ENCODE data around the gene DNAJC5G.
A peak's percentile ranks its signal among the peaks of the same experiment; 100 is the strongest.

The DNAJC5G gene

DNA sequence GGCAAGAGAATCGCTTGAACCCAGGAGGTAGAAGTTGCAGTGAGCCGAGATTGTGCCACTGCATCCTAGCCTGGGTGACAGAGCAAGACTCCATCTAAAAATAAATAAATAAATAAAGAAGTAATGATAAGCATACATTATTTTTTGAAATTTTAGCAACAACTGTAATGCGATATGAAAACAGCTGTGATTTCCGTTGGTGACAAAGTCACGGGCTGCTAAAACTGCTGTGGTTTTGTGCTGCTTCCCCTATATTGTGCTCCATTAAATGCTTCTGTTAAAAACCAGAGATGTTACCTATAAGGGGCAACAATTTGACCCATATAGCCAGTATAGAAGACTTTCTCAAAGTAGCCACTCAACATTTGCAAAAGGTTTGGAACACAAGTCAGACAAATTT lies 15.3 kb downstream of the DNAJC5G start:
- POLR2A ChIA-PET = no interaction called here

DNA sequence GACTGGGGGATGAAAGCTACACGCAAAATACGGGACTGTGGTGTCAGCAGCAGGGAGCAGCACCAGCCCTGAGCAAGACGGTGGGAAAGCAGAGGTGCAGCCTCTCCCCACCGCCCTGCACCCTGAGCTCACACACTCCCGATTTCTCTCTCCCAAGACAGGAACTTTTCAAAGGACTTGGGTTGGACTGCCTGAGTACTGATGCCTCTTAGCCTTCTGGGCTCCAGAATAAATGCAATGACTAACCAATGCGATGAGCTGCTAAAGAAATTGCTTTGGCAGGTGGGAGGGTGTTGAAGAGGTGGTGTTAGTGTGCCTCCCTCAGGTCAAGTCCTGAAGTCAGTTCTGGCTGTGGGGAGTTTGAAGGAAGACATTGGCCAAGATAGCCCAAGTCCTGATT lies 16.6 kb downstream of the DNAJC5G start:
- ChIA-PET CTCF (interaction anchor here (0.6 to 17.4 kb wide), 14 partner anchors 10 to 331 kb away, joined by 3 to 211 read pairs (median 4); partner anchors contain the start of genes KHK and TRIM54), POLR2A (no interaction called here)
- Histone ChIP-seq H3K9me3 (ENCODE audit: control insufficient read depth, insufficient read depth, low read depth, low read length) (no peaks in the 10 kb centered on the region), H3K27ac (ENCODE audit: extremely low read depth, low read depth, low read length) (no peak overlapping the region), H3K36me3 (ENCODE audit: control insufficient read depth in 2 of 2, insufficient read depth in 1 of 2, low read length in 2 of 2) (no peaks in the 10 kb centered on the region), H3K4me1 (ENCODE audit: control insufficient read depth, insufficient read depth, low read length) (peaks cover 13% of the 10 kb centered on the region), H3K4me3 (ENCODE audit: low read depth, low read length) (no peak overlapping the region)
- no peak for TF ChIP-seq ZXDB (tag by site-specific recombination; IDR thresholded peaks at IDR 0.05)
- TF ChIP-seq ZNF157 (tag by site-specific recombination; IDR thresholded peaks at IDR 0.05) = no peak
- TF ChIP-seq ZBTB17 (tag by site-specific recombination; IDR thresholded peaks at IDR 0.05) = peak; percentile 76
- TF ChIP-seq, protein P1, sequence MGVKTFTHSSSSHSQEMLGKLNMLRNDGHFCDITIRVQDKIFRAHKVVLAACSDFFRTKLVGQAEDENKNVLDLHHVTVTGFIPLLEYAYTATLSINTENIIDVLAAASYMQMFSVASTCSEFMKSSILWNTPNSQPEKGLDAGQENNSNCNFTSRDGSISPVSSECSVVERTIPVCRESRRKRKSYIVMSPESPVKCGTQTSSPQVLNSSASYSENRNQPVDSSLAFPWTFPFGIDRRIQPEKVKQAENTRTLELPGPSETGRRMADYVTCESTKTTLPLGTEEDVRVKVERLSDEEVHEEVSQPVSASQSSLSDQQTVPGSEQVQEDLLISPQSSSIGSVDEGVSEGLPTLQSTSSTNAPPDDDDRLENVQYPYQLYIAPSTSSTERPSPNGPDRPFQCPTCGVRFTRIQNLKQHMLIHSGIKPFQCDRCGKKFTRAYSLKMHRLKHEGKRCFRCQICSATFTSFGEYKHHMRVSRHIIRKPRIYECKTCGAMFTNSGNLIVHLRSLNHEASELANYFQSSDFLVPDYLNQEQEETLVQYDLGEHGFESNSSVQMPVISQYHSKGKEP (tag by site-specific recombination; IDR thresholded peaks at IDR 0.05) = no peak
- peak; percentile 55; the same call in 1 of the 2 replicates for TF ChIP-seq EGR2 (tag by site-specific recombination; IDR thresholded peaks at IDR 0.05; ENCODE audit: low read depth)
- TF ChIP-seq ZNF600 (tag by site-specific recombination; IDR thresholded peaks at IDR 0.05) = peak; percentile 44; the same call in 1 of the 2 replicates
- TF ChIP-seq ZNF791 (tag by site-specific recombination; IDR thresholded peaks at IDR 0.05) = no peak
- no peak for TF ChIP-seq IKZF3 (tag by site-specific recombination; IDR thresholded peaks at IDR 0.05)
- 0 out of 2 replicates have a peak, but pooled peaks have one; percentile 16 for TF ChIP-seq TRIM28 (IDR thresholded peaks at IDR 0.05; ENCODE audit: borderline replicate concordance, low read length)
- peak; percentile 44 for TF ChIP-seq ZNF654 (tag by site-specific recombination; IDR thresholded peaks at IDR 0.05; ENCODE audit: low read depth)
- TF ChIP-seq ZNF433 (tag by site-specific recombination; IDR thresholded peaks at IDR 0.05; ENCODE audit: low read depth) = no peak
- no peak for TF ChIP-seq ZNF239 (tag by site-specific recombination; IDR thresholded peaks at IDR 0.05)
- TF ChIP-seq ZFHX2 (tag by site-specific recombination; conservative IDR thresholded peaks at IDR 0.05) = peak; percentile 54

More for the DNA sequence above, 15.3 kb downstream of the DNAJC5G start:
- Histone ChIP-seq H3K36me3 (ENCODE audit: control insufficient read depth in 2 of 2, insufficient read depth in 1 of 2, low read length in 2 of 2) (no peaks in the 10 kb centered on the region), H3K27ac (ENCODE audit: extremely low read depth, low read depth, low read length) (no peak overlapping the region), H3K9me3 (ENCODE audit: control insufficient read depth, insufficient read depth, low read depth, low read length) (no peaks in the 10 kb centered on the region), H3K4me1 (ENCODE audit: control insufficient read depth, insufficient read depth, low read length) (peaks cover 13% of the 10 kb centered on the region), H3K4me3 (ENCODE audit: low read depth, low read length) (no peak overlapping the region)
- CTCF ChIA-PET = interaction anchor here (1.1 to 17.4 kb wide), 4 partner anchors 8 to 40 kb away, joined by 3 to 211 read pairs (median 36); partner anchors contain the start of gene TRIM54
- TF ChIP-seq, protein P2, sequence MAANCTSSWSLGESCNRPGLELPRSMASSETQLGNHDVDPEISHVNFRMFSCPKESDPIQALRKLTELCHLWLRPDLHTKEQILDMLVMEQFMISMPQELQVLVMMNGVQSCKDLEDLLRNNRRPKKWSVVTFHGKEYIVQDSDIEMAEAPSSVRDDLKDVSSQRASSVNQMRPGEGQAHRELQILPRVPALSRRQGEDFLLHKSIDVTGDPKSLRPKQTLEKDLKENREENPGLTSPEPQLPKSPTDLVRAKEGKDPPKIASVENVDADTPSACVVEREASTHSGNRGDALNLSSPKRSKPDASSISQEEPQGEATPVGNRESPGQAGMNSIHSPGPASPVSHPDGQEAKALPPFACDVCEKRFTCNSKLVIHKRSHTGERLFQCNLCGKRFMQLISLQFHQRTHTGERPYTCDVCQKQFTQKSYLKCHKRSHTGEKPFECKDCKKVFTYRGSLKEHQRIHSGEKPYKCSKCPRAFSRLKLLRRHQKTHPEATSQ (tag by site-specific recombination; IDR thresholded peaks at IDR 0.05) = no peak
- no peak for TF ChIP-seq MEIS1 (CRISPR knock-in tag; IDR thresholded peaks at IDR 0.05; ENCODE audit: borderline replicate concordance)

DNA sequence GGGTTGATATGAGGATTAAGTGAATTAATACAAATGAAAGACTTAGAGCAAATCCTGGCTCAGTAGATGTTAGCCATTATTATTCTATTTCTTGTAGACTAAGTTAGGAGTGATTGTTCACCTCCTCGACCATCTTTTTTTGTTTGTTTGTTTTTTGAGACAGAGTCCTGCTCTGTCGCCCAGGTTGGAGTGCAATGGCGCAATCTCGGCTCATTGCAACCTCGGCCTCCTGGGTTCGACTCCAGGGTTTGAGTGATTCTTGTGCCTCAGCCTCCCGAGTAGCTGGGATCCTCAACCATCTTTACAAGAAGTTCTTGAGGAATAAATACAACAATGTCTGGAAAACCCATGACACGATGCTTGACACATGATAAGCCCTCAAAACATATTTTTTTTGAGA lies 19.7 kb downstream of the DNAJC5G start:
- no peaks in the 10 kb centered on the region for H3K36me3 ChIP-seq (ENCODE audit: control insufficient read depth in 2 of 2, insufficient read depth in 1 of 2, low read length in 2 of 2)
- POLR2A ChIA-PET = no interaction called here
- H3K4me1 ChIP-seq (ENCODE audit: control insufficient read depth, insufficient read depth, low read length) = peaks cover 13% of the 10 kb centered on the region
- no peak for TF ChIP-seq ZNF350 (tag by site-specific recombination; IDR thresholded peaks at IDR 0.05)
- TF ChIP-seq, protein P3, sequence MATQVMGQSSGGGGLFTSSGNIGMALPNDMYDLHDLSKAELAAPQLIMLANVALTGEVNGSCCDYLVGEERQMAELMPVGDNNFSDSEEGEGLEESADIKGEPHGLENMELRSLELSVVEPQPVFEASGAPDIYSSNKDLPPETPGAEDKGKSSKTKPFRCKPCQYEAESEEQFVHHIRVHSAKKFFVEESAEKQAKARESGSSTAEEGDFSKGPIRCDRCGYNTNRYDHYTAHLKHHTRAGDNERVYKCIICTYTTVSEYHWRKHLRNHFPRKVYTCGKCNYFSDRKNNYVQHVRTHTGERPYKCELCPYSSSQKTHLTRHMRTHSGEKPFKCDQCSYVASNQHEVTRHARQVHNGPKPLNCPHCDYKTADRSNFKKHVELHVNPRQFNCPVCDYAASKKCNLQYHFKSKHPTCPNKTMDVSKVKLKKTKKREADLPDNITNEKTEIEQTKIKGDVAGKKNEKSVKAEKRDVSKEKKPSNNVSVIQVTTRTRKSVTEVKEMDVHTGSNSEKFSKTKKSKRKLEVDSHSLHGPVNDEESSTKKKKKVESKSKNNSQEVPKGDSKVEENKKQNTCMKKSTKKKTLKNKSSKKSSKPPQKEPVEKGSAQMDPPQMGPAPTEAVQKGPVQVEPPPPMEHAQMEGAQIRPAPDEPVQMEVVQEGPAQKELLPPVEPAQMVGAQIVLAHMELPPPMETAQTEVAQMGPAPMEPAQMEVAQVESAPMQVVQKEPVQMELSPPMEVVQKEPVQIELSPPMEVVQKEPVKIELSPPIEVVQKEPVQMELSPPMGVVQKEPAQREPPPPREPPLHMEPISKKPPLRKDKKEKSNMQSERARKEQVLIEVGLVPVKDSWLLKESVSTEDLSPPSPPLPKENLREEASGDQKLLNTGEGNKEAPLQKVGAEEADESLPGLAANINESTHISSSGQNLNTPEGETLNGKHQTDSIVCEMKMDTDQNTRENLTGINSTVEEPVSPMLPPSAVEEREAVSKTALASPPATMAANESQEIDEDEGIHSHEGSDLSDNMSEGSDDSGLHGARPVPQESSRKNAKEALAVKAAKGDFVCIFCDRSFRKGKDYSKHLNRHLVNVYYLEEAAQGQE (tag by site-specific recombination; IDR thresholded peaks at IDR 0.05) = no peak
- no peak for TF ChIP-seq ZBTB17 (tag by site-specific recombination; IDR thresholded peaks at IDR 0.05)
- TF ChIP-seq, protein P2 (tag by site-specific recombination; IDR thresholded peaks at IDR 0.05) = no peak
- TF ChIP-seq, protein P4, sequence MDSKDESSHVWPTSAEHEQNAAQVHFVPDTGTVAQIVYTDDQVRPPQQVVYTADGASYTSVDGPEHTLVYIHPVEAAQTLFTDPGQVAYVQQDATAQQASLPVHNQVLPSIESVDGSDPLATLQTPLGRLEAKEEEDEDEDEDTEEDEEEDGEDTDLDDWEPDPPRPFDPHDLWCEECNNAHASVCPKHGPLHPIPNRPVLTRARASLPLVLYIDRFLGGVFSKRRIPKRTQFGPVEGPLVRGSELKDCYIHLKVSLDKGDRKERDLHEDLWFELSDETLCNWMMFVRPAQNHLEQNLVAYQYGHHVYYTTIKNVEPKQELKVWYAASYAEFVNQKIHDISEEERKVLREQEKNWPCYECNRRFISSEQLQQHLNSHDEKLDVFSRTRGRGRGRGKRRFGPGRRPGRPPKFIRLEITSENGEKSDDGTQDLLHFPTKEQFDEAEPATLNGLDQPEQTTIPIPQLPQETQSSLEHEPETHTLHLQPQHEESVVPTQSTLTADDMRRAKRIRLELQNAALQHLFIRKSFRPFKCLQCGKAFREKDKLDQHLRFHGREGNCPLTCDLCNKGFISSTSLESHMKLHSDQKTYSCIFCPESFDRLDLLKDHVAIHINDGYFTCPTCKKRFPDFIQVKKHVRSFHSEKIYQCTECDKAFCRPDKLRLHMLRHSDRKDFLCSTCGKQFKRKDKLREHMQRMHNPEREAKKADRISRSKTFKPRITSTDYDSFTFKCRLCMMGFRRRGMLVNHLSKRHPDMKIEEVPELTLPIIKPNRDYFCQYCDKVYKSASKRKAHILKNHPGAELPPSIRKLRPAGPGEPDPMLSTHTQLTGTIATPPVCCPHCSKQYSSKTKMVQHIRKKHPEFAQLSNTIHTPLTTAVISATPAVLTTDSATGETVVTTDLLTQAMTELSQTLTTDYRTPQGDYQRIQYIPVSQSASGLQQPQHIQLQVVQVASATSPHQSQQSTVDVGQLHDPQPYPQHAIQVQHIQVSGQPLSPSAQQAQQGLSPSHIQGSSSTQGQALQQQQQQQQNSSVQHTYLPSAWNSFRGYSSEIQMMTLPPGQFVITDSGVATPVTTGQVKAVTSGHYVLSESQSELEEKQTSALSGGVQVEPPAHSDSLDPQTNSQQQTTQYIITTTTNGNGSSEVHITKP (tag by site-specific recombination; IDR thresholded peaks at IDR 0.05) = no peak
- no peak overlapping the region for H3K27ac ChIP-seq (ENCODE audit: extremely low read depth, low read depth, low read length)
- H3K4me3 ChIP-seq (ENCODE audit: low read depth, low read length) = no peak overlapping the region
- CTCF ChIA-PET = interaction anchor here (1.2 to 17.4 kb wide), 4 partner anchors 8 to 193 kb away, joined by 3 to 211 read pairs (median 32); partner anchors contain the start of gene TRIM54
- H3K9me3 ChIP-seq (ENCODE audit: control insufficient read depth, insufficient read depth, low read depth, low read length) = no peaks in the 10 kb centered on the region

Measured in HEK293 (cell line).